K562 (cell line): ENCODE results near the gene STUM. TPM values are rescaled to one million over a fixed set of nuclear protein-coding genes. Genes with fewer than 3 reads are reported as not detected.
A peak's percentile ranks its signal among the peaks of the same experiment; 100 is the strongest.

Experiments used
- ATAC-seq: fragments of 200-7000 bp; cut with Tn5 transposase; 3 replicates; pipeline ENCODE4 v1.9.1; 2020; ENCODE audit warnings: moderate library complexity
- BruUV-seq: library from RNA; stranded (reverse); fragments of 400-500 nt; replicated peaks from 2 replicates; lab custom pipeline; 2021; lab: Mats Ljungman, UMichigan
- CTCF ChIA-PET: fragments of 300-600 bp; formaldehyde crosslinking; extraction: SDS; loops from one replicate; lab custom pipeline; 2021; ENCODE audit warnings: low intra/inter-chr PET ratio; lab: Yijun Ruan, JAX
- POLR2A ChIA-PET: fragments of 300-600, 350-650 bp; sonication (Branson Sonifier 250); formaldehyde crosslinking; extraction: SDS; loops from one replicate; lab custom pipeline; 2021; ENCODE audit warnings: antibody characterized with exemption, inconsistent platforms; lab: Yijun Ruan, JAX
- DNase-seq, 4 experiments: peaks; one replicate each; pipeline versions ENCODE4 v3.0.0 to v3.0.0-alpha.2; 2011 to 2018; ENCODE audit warnings: low spot score in 3 of 4, mixed read lengths in 3 of 4; ENCODE audit errors: extremely low read depth in 1 of 4
- FAIRE-seq: peaks from 2 replicates; lab custom pipeline; 2011; peaks lifted over from hg19 to GRCh38; lab: Jason Lieb, UNC
- H2AFZ ChIP-seq: 2 replicates; pipeline ENCODE4 v1.6.0; 2011; ENCODE audit warnings: low read depth, low read length, control low read depth, inconsistent platforms
- H3K27ac ChIP-seq: fragments of 200-600 bp; 3 replicates; pipeline ENCODE4 v1.8.0; 2011; ENCODE audit warnings: low read depth, mild to moderate bottlenecking, control low read depth, inconsistent platforms, low read length, moderate library complexity, mixed read lengths; ENCODE audit errors: extremely low read depth
- H3K27me3 ChIP-seq, 2 experiments: fragments of 300-600 bp in 1 of 2; 2 replicates in 1 of 2; 3 replicates in 1 of 2; pipeline versions ENCODE4 v1.6.0 to v1.8.0; 2011; ENCODE audit warnings: inconsistent platforms in 2 of 2, low read length in 2 of 2, mild to moderate bottlenecking in 1 of 2, mixed read lengths in 1 of 2, moderate library complexity in 1 of 2; ENCODE audit not compliant: control insufficient read depth in 2 of 2, insufficient read depth in 2 of 2
- H3K36me3 ChIP-seq: fragments of 300-600 bp; 3 replicates; pipeline ENCODE4 v1.8.0; 2011; ENCODE audit warnings: mild to moderate bottlenecking, low read length, inconsistent platforms; ENCODE audit not compliant: control insufficient read depth, insufficient read depth
- H3K4me1 ChIP-seq, 2 experiments: fragments of 200-600 bp in 1 of 2; replicated peaks in 1 of 2; 2 replicates in 1 of 2; 3 replicates in 1 of 2; pipeline versions ENCODE4 v1.5.1 to v1.8.0; 2011; ENCODE audit warnings: inconsistent platforms in 2 of 2, low read length in 2 of 2, mild to moderate bottlenecking in 1 of 2, mixed read lengths in 1 of 2, moderate library complexity in 1 of 2; ENCODE audit not compliant: control insufficient read depth in 2 of 2, insufficient read depth in 2 of 2
- H3K4me2 ChIP-seq: 2 replicates; pipeline ENCODE4 v1.6.1; 2011; ENCODE audit warnings: low read length, control low read depth, inconsistent platforms, mixed read lengths; ENCODE audit not compliant: insufficient read depth
- H3K4me3 ChIP-seq: fragments of 200-600 bp; sonication (generic), shearing (Covaris generic); 2 replicates; pipeline ENCODE4 v1.5.1; 2016; ENCODE audit warnings: control low read depth, inconsistent platforms
- H3K79me2 ChIP-seq: fragments of 200-600 bp; 3 replicates; pipeline ENCODE4 v1.8.0; 2011; ENCODE audit warnings: low read length, inconsistent platforms; ENCODE audit not compliant: control insufficient read depth, insufficient read depth
- H3K9ac ChIP-seq, 2 experiments: 2 replicates each; pipeline versions ENCODE4 v1.6.0 to v1.6.1; 2011; ENCODE audit warnings: low read depth in 2 of 2, low read length in 2 of 2, control low read depth in 1 of 2, inconsistent platforms in 1 of 2, mild to moderate bottlenecking in 1 of 2, mixed read lengths in 1 of 2; ENCODE audit not compliant: insufficient read depth in 1 of 2
- H3K9me1 ChIP-seq: one replicate; pipeline ENCODE4 v1.6.0; 2011; ENCODE audit warnings: inconsistent platforms, mild to moderate bottlenecking, low read length, moderate library complexity; ENCODE audit not compliant: control insufficient read depth, insufficient read depth
- H3K9me3 ChIP-seq: replicated peaks from 2 replicates; pipeline ENCODE4 v1.5.1; 2011; ENCODE audit warnings: low read depth, low read length, inconsistent platforms; ENCODE audit not compliant: control insufficient read depth, insufficient read depth
- H4K20me1 ChIP-seq: replicated peaks from 2 replicates; pipeline ENCODE4 v1.6.1; 2011; ENCODE audit warnings: low read length, inconsistent platforms, mixed read lengths; ENCODE audit not compliant: control insufficient read depth, insufficient read depth
- CBFB ChIP-seq: sonication (generic); formaldehyde crosslinking; IDR thresholded peaks from 2 replicates; pipeline ENCODE4 v1.4.0; 2020; ENCODE audit warnings: mild to moderate bottlenecking, missing genetic modification reagents
- ZNF212 ChIP-seq: fragments of 450-650 bp; formaldehyde crosslinking; IDR thresholded peaks from 2 replicates; pipeline ENCODE4 v1.4.0; 2020; ENCODE audit warnings: mild to moderate bottlenecking
- ZNF253 ChIP-seq: fragments of 250-450 bp; sonication (Bioruptor Pico); conservative IDR thresholded peaks from 2 replicates; pipeline ENCODE4 v1.6.1; 2021; ENCODE audit warnings: mild to moderate bottlenecking
- ZNF695 ChIP-seq: fragments of 450-650 bp; formaldehyde crosslinking; IDR thresholded peaks from 2 replicates; pipeline ENCODE4 v1.4.0; 2020; ENCODE audit warnings: mild to moderate bottlenecking, moderate library complexity
- WGBS: fragments of 100-300 bp; shearing (Covaris generic); methylation state at CpG from one replicate; pipeline ENCODE4 v1.1.6; 2016; ENCODE audit warnings: low coverage, mixed read lengths; ENCODE audit not compliant: insufficient coverage; ENCODE audit errors: missing lambda C conversion rate; 5-methylcytosine and 5-hydroxymethylcytosine counted together
- in situ Hi-C: fragments of 300-500 bp; cut with MboI; formaldehyde crosslinking; loops from 4 replicates; pipeline ENCODE4 v1.15.0; 2018; ENCODE audit warnings: inconsistent platforms, mixed read lengths
- intact Hi-C: fragments of 100-400 bp; cut with micrococcal nuclease; formaldehyde crosslinking; loops from 2 replicates; pipeline ENCODE4 v1.14.2; 2022
- polyA plus RNA-seq, 8 experiments: library from polyadenylated mRNA; depleted of rRNA in 4 of 8; stranded (reverse) in 5 of 8; unstranded in 3 of 8; fragments of >200 nt; fragmentation: Nextera tagmentation in 2 of 8; fragmentation: Illumina TruSeq in 1 of 8; extraction: Ambion mirVana in 2 of 8; extraction: Trizol in 1 of 8; gene quantifications; 2 replicates each; pipeline versions ENCODE4 v1.2.1 to v1.2.3, GENCODE V29; 2011 to 2014; ENCODE audit warnings: inconsistent platforms in 1 of 8, missing spikeins in 1 of 8
- total RNA-seq, 7 experiments: library from RNA; depleted of rRNA in 6 of 7; stranded (reverse); fragments of >200 nt in 6 of 7; fragmentation: Illumina TruSeq in 2 of 7; extraction: Trizol in 2 of 7; gene quantifications; 2 replicates each; pipeline versions ENCODE4 v1.2.1 to v1.2.3, GENCODE V29; 2011 to 2021; ENCODE audit warnings: low replicate concordance in 1 of 7

Gene STUM
- total and polyA plus RNA-seq, 9 of the 15 experiments (the other 6 are each of a cell fraction or from before 2014, with no cell fraction given), result not detected

- 2% methylated on average over 10 of the region's 10 CpGs for WGBS
- BruUV-seq, result no TSS peak
- no peak overlapping the region for H2AFZ ChIP-seq
- intact Hi-C loops (loop anchor here (5.0 kb wide), 1 partner anchor 39 kb away; no protein-coding TSS in a partner anchor), in situ Hi-C loops (loop anchor here (5.0 to 10.0 kb wide), 3 partner anchors 189 to 1317 kb away; no protein-coding TSS in a partner anchor)
- H3K36me3 ChIP-seq, result no peaks in the 10 kb centered on the region
- no peak overlapping the region for H3K9ac ChIP-seq
- no peak overlapping the region for H3K4me3 ChIP-seq
- TF ChIP-seq ZNF253 (CRISPR knock-in tag) (no peak), ZNF212 (CRISPR knock-in tag) (no peak), CBFB (CRISPR knock-in tag) (0 out of 2 replicates have a peak, but pooled peaks have one; percentile 26), ZNF695 (CRISPR knock-in tag) (no peak)
- no peak overlapping the region for H3K27ac ChIP-seq
- no peaks in the 10 kb centered on the region for H3K79me2 ChIP-seq
- CTCF ChIA-PET, result interaction anchor here (0.5 to 1.1 kb wide), 3 partner anchors 164 to 843 kb away, joined by 3 read pairs; no protein-coding TSS in a partner anchor
- no peaks in the 10 kb centered on the region for H3K9me1 ChIP-seq
- H4K20me1 ChIP-seq, result 0 out of 2 replicates have a peak, but pooled peaks cover 10% of the 10 kb centered on the region
- DNase-seq, result no peak
- H3K4me1 ChIP-seq, result peaks cover 6 to 33% of the 10 kb centered on the region in 2 experiments; a peak in 3 of 5 replicates
- peak; percentile 3; the same call in 2 of the 3 replicates for ATAC-seq
- H3K9me3 ChIP-seq, result no peaks in the 10 kb centered on the region
- H3K27me3 ChIP-seq, result peaks cover 50 to 93% of the 10 kb centered on the region in 2 experiments
- FAIRE-seq, result no peak
- H3K4me2 ChIP-seq, result no peak overlapping the region
- POLR2A ChIA-PET, result interaction anchor here (0.6 to 1.2 kb wide), 6 partner anchors 8 to 1203 kb away, joined by 3 to 4 read pairs (median 3); no protein-coding TSS in a partner anchor
Observed at GRCh38 chr1:226638001-226638601, 89.5 kb downstream of the STUM start.
